Right lobe of liver (tissue), 4 donors: ENCODE data around the gene KDM8.

Source experiments
- CTCF ChIP-seq, 4 donors: fragments of 200-600 bp in 3 of 4; fragments of 450-650 bp in 1 of 4; IDR thresholded peaks; one replicate each; pipeline versions ENCODE4 v1.5.1 to v1.8.0; 2016 to 2022; ENCODE audit warnings: antibody characterized with exemption in 4 of 4, mild to moderate bottlenecking in 2 of 4
- POLR2A ChIP-seq: fragments of 450-650 bp; IDR thresholded peaks from one replicate; pipeline ENCODE4 v1.6.1; 2017; ENCODE audit warnings: antibody characterized with exemption, mild to moderate bottlenecking
- donor health status: DM: no; HTN: no; CAD: no.
- donor health status: DM: no; HTN: no; CAD: no.
- donor health status: DM: no; HTN: yes; CAD: no.

- TF ChIP-seq POLR2A (no peak), CTCF (IDR thresholded peaks at IDR 0.05) (no peak)
Observed at GRCh38 chr16:27245276-27246172, 42.2 kb downstream of the KDM8 start.
